HCT116 (cell line): ENCODE data around the gene NTSR1. TPM values are rescaled to one million over a fixed set of nuclear protein-coding genes. Genes with fewer than 3 reads are reported as not detected.

ENCODE experiments used
- ATAC-seq: fragments of 200-7000 bp; cut with Tn5 transposase; 2 replicates; pipeline ENCODE4 v1.9.1; 2020; ENCODE audit warnings: mild to moderate bottlenecking, moderate library complexity
- BruUV-seq: library from RNA; stranded (reverse); fragments of 400-500 nt; replicated peaks from 2 replicates; lab custom pipeline; 2021; lab: Mats Ljungman, UMichigan
- CTCF ChIA-PET: fragments of 300-600 bp; sonication (Branson Sonifier 250); formaldehyde crosslinking; loops from one replicate; lab custom pipeline; 2021; ENCODE audit warnings: antibody characterized with exemption; lab: Charles Lee
- POLR2A ChIA-PET: fragments of 300-600, 350-600 bp; sonication (Branson Sonifier 250); formaldehyde crosslinking; loops from one replicate; lab custom pipeline; 2021; ENCODE audit warnings: antibody characterized with exemption; lab: Charles Lee
- RAD21 ChIA-PET, 2 experiments: fragments of 300-600 bp; sonication (Branson Sonifier 250); formaldehyde crosslinking; loops; one replicate each; lab custom pipeline; 2023; ENCODE audit warnings: low total read pairs in 2 of 2; ENCODE audit not compliant: uncharacterized antibody in 2 of 2, unreplicated experiment in 2 of 2, low non-redundant PET in 1 of 2; lab: Charles Lee
- DNase-seq: peaks from one replicate; pipeline ENCODE4 v3.0.0-alpha.2; 2010; ENCODE audit warnings: low read depth, low spot score
- H2AFZ ChIP-seq: fragments of 200-600 bp; shearing (Covaris generic), sonication (generic); 2 replicates; pipeline ENCODE4 v1.6.1; 2017; ENCODE audit warnings: low read depth, mixed run types, mixed read lengths, antibody characterized with exemption, low read length; ENCODE audit not compliant: poor library complexity, severe bottlenecking
- H3K27ac ChIP-seq: 2 replicates; pipeline ENCODE4 v1.5.1; 2012; ENCODE audit warnings: low read depth, low read length
- H3K27me3 ChIP-seq: fragments of 200-600 bp; sonication (generic); 2 replicates; pipeline ENCODE4 v1.6.1; 2016; ENCODE audit warnings: mixed run types, low read length, mixed read lengths; ENCODE audit not compliant: insufficient read depth
- H3K36me3 ChIP-seq, 2 experiments: fragments of 200-500 bp in 1 of 2; fragments of 200-600 bp in 1 of 2; sonication (Bioruptor generic) in 1 of 2; sonication (generic) in 1 of 2; 2 replicates each; pipeline versions ENCODE4 v1.5.1 to v1.6.1; 2014 to 2016; ENCODE audit warnings: low read length in 2 of 2, inconsistent platforms in 1 of 2, mixed read lengths in 1 of 2, mixed run types in 1 of 2; ENCODE audit not compliant: insufficient read depth in 2 of 2, control insufficient read depth in 1 of 2
- H3K4me1 ChIP-seq, 2 experiments: fragments of 200-600 bp in 1 of 2; sonication (generic) in 1 of 2; 2 replicates each; pipeline versions ENCODE4 v1.5.1 to v1.6.1; 2012 to 2017; ENCODE audit warnings: low read length in 2 of 2, inconsistent platforms in 1 of 2, mild to moderate bottlenecking in 1 of 2, mixed read lengths in 1 of 2, mixed run types in 1 of 2, moderate library complexity in 1 of 2; ENCODE audit not compliant: insufficient read depth in 2 of 2, control insufficient read depth in 1 of 2
- H3K4me2 ChIP-seq: fragments of 200-600 bp; sonication (generic); 2 replicates; pipeline ENCODE4 v1.6.1; 2017; ENCODE audit warnings: mixed run types, low read length, mixed read lengths
- H3K4me3 ChIP-seq, 2 experiments: fragments of 200-600 bp in 1 of 2; sonication (generic) in 1 of 2; replicated peaks in 1 of 2; 2 replicates each; pipeline ENCODE4 v1.5.1; 2011 to 2016; ENCODE audit warnings: low read length in 2 of 2, control low read depth in 1 of 2, low read depth in 1 of 2, mild to moderate bottlenecking in 1 of 2, mixed read lengths in 1 of 2, mixed run types in 1 of 2
- H3K79me2 ChIP-seq: fragments of 200-600 bp; sonication (generic); 2 replicates; pipeline ENCODE4 v1.6.1; 2017; ENCODE audit warnings: mild to moderate bottlenecking, mixed run types, low read length, moderate library complexity, mixed read lengths; ENCODE audit not compliant: insufficient read depth
- H3K9ac ChIP-seq: fragments of 200-600 bp; sonication (generic); 2 replicates; pipeline ENCODE4 v1.6.1; 2016; ENCODE audit warnings: low read length, mixed read lengths
- H3K9me2 ChIP-seq: fragments of 200-600 bp; sonication (generic), shearing (Covaris generic); 2 replicates; pipeline ENCODE4 v1.6.1; 2017; ENCODE audit warnings: mixed run types, mild to moderate bottlenecking, moderate library complexity; ENCODE audit not compliant: insufficient read depth
- H3K9me3 ChIP-seq, 2 experiments: fragments of 200-500 bp in 1 of 2; fragments of 200-600 bp in 1 of 2; sonication (Bioruptor generic) in 1 of 2; sonication (generic) in 1 of 2; 2 replicates each; pipeline ENCODE4 v1.6.1; 2014 to 2017; ENCODE audit warnings: low read length in 2 of 2, mixed read lengths in 2 of 2, inconsistent platforms in 1 of 2, low read depth in 1 of 2, mild to moderate bottlenecking in 1 of 2, mixed run types in 1 of 2, moderate library complexity in 1 of 2; ENCODE audit not compliant: control insufficient read depth in 1 of 2, insufficient read depth in 1 of 2
- H4K20me1 ChIP-seq: fragments of 200-600 bp; sonication (generic), shearing (Covaris generic); 2 replicates; pipeline ENCODE4 v1.6.1; 2017; ENCODE audit warnings: mixed run types, mild to moderate bottlenecking, moderate library complexity; ENCODE audit not compliant: insufficient read depth
- ATF3 ChIP-seq: IDR thresholded peaks from 2 replicates; pipeline ENCODE4 v1.6.1; 2012
- SRF ChIP-seq: IDR thresholded peaks from 2 replicates; pipeline ENCODE4 v1.6.1; 2012; ENCODE audit warnings: low read depth
- ZFX ChIP-seq: fragments of 450-650 bp; IDR thresholded peaks from 2 replicates; pipeline ENCODE4 v1.6.1; 2017
- intact Hi-C: fragments of 100-400 bp; cut with micrococcal nuclease; formaldehyde crosslinking; loops from 2 replicates; pipeline ENCODE4 v1.10.0; 2022
- total RNA-seq: library from RNA; stranded (reverse); gene quantifications from one replicate; pipeline ENCODE4 v1.2.1, GENCODE V29; 2021; ENCODE audit not compliant: unreplicated experiment
- TF ChIP-seq, protein P1 (sequence below), 3 experiments: fragments of 200-600 bp in 1 of 3; sonication (generic) in 1 of 3; IDR thresholded peaks in 2 of 3; conservative IDR thresholded peaks in 1 of 3; 2 replicates each; pipeline ENCODE4 v1.5.1; 2012 to 2017; ENCODE audit warnings: low read depth in 2 of 3, low read length in 2 of 3, antibody characterized with exemption in 1 of 3, borderline replicate concordance in 1 of 3, control low read depth in 1 of 3, mild to moderate bottlenecking in 1 of 3, mixed read lengths in 1 of 3, mixed run types in 1 of 3, moderate library complexity in 1 of 3; ENCODE audit not compliant: insufficient read depth in 1 of 3

Gene NTSR1
- total RNA-seq, 1 experiment from 2014 or later = 187 TPM

GRCh38 chr20:62700261-62700930 lies 8.2 kb upstream of the NTSR1 start (continued):
- TF ChIP-seq ATF3 (no peak), ZFX (no peak)

- ChIA-PET RAD21 (no interaction called here), CTCF (no interaction called here), POLR2A (no interaction called here)
- H3K4me3 ChIP-seq = no peak overlapping the region
- peaks cover 15% of the 10 kb centered on the region; the same call in 1 of the 2 replicates for H3K79me2 ChIP-seq
- no peaks in the 10 kb centered on the region for H3K36me3 ChIP-seq
- H3K27me3 ChIP-seq = no peaks in the 10 kb centered on the region
- H3K9me3 ChIP-seq = no peaks in the 10 kb centered on the region
- peaks cover 39 to 62% of the 10 kb centered on the region in 2 experiments for H3K4me1 ChIP-seq
- no peak overlapping the region for H3K4me2 ChIP-seq
- intact Hi-C loops = no loop called here
- no TSS peak for BruUV-seq
- no peak for DNase-seq
- no peaks in the 10 kb centered on the region for H4K20me1 ChIP-seq
- no peak overlapping the region for H2AFZ ChIP-seq
- no peak overlapping the region for H3K9ac ChIP-seq
- no peak for ATAC-seq
- TF ChIP-seq, protein P1, sequence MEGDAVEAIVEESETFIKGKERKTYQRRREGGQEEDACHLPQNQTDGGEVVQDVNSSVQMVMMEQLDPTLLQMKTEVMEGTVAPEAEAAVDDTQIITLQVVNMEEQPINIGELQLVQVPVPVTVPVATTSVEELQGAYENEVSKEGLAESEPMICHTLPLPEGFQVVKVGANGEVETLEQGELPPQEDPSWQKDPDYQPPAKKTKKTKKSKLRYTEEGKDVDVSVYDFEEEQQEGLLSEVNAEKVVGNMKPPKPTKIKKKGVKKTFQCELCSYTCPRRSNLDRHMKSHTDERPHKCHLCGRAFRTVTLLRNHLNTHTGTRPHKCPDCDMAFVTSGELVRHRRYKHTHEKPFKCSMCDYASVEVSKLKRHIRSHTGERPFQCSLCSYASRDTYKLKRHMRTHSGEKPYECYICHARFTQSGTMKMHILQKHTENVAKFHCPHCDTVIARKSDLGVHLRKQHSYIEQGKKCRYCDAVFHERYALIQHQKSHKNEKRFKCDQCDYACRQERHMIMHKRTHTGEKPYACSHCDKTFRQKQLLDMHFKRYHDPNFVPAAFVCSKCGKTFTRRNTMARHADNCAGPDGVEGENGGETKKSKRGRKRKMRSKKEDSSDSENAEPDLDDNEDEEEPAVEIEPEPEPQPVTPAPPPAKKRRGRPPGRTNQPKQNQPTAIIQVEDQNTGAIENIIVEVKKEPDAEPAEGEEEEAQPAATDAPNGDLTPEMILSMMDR (IDR thresholded peaks at IDR 0.05 in 2 of 3, conservative IDR thresholded peaks at IDR 0.05 in 1 of 3; ENCODE audit: borderline replicate concordance in 1 of 3, insufficient read depth in 1 of 3, low read depth in 2 of 3, low read length in 2 of 3) = no peak
- no peak for TF ChIP-seq SRF
- H3K27ac ChIP-seq = no peak overlapping the region; the same call in 1 of the 2 replicates
- no peaks in the 10 kb centered on the region for H3K9me2 ChIP-seq
Measured at GRCh38 chr20:62701161-62702012, 7.2 kb upstream of the NTSR1 start.
